Gastroesophageal sphincter (tissue), 3 donors: ENCODE measurements around the gene OR2T33.
"Not testable (repeated sequence)": the region's sequence is repeated elsewhere in the genome, so short reads cannot be mapped to it uniquely, and the experiment has no call there.

Experiments used
- CTCF ChIP-seq, 4 experiments: fragments of 200-600 bp in 2 of 4; fragments of 450-650 bp in 2 of 4; sonication (generic) in 1 of 4; IDR thresholded peaks; one replicate each; pipeline ENCODE4 v1.5.1; 2017 to 2019; ENCODE audit warnings: antibody characterized with exemption in 4 of 4, mild to moderate bottlenecking in 2 of 4, moderate library complexity in 2 of 4
- EP300 ChIP-seq: sonication (generic); formaldehyde crosslinking; IDR thresholded peaks from one replicate; pipeline ENCODE4 v1.6.1; 2017; ENCODE audit warnings: antibody characterized with exemption, mild to moderate bottlenecking
- POLR2A ChIP-seq, 2 donors: fragments of 450-650 bp; IDR thresholded peaks; one replicate each; pipeline ENCODE4 v1.6.1; 2017; ENCODE audit warnings: antibody characterized with exemption in 2 of 2, mild to moderate bottlenecking in 2 of 2, moderate library complexity in 1 of 2
- POLR2AphosphoS5 ChIP-seq: sonication (generic); formaldehyde crosslinking; IDR thresholded peaks from one replicate; pipeline ENCODE4 v1.6.1; 2017; ENCODE audit warnings: antibody characterized with exemption

DNA sequence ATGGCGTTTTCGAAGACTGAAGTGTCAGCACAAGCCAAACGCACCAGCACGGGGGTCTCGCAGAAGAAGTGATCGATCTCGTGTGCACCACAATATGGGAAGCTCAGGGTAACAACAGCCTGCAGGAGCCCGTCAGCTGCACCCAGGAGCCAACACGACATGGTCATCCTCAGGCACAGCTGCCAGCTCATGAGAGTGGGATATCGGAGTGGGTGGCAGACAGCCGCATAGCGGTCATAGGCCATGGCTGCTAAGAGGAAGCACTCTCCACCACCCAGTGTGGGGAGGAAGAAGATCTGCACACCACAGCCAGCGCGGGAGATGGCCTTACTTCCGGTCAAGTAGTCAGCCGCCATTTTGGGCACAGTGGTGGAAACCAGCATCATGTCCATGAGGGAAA is 4.6 kb downstream of the OR2T33 start:
- TF ChIP-seq POLR2A (IDR thresholded peaks at IDR 0.05); EP300; CTCF (IDR thresholded peaks at IDR 0.05); POLR2AphosphoS5: not testable (repeated sequence)
